Stimulated activated naive B cell treated with anti-CD40 and anti-IgM and Interleukin-4, amounts not matched to agents 10 μg/mL and 1 μg/mL and 100 μg/mL, for 72 hours (primary cell): ENCODE measurements around the gene TEX22.

Experiments used
- ATAC-seq, 2 donors: fragments of 150-1000 bp; cut with Tn5 transposase; replicated peaks; 2 replicates each; pipeline ENCODE4 v1.10.0; 2021; ENCODE audit warnings: moderate library complexity in 1 of 2
- DNase-seq: peaks from one replicate; pipeline ENCODE4 v3.0.0; 2021
- H3K27ac Mint-ChIP-seq: one replicate; pipeline ENCODE4 v1.8.0; 2022; ENCODE audit warnings: mild to moderate bottlenecking, mixed read lengths
- H3K27me3 Mint-ChIP-seq, 2 donors: one replicate each; pipeline ENCODE4 v1.8.0; 2022; ENCODE audit warnings: mixed read lengths in 2 of 2
- H3K36me3 Mint-ChIP-seq, 2 donors: one replicate each; pipeline ENCODE4 v1.8.0; 2022; ENCODE audit warnings: mixed read lengths in 2 of 2, mild to moderate bottlenecking in 1 of 2
- H3K4me1 Mint-ChIP-seq, 2 donors: one replicate each; pipeline ENCODE4 v1.8.0; 2022; ENCODE audit warnings: mixed read lengths in 2 of 2, mild to moderate bottlenecking in 1 of 2
- H3K4me3 Mint-ChIP-seq, 2 donors: one replicate each; pipeline ENCODE4 v1.8.0; 2022; ENCODE audit warnings: mild to moderate bottlenecking in 2 of 2, mixed read lengths in 2 of 2, moderate library complexity in 1 of 2
- H3K9me3 Mint-ChIP-seq, 2 donors: one replicate each; pipeline ENCODE4 v1.8.0; 2022; ENCODE audit warnings: mixed read lengths in 2 of 2, mild to moderate bottlenecking in 1 of 2

Gene TEX22

GRCh38 chr14:105421723-105422615, 23.6 kb downstream of the TEX22 start:
- peak overlapping the region; percentile 92 to 95 for H3K4me3 Mint-ChIP-seq
- no peak for DNase-seq
- peak; percentile 23 to 25 for ATAC-seq
- H3K36me3 Mint-ChIP-seq: peaks cover 25 to 34% of the 10 kb centered on the region in 2 donors
- H3K4me1 Mint-ChIP-seq: peaks cover 25 to 44% of the 10 kb centered on the region in 2 donors
- no peaks in the 10 kb centered on the region for H3K27me3 Mint-ChIP-seq
- H3K9me3 Mint-ChIP-seq: no peaks in the 10 kb centered on the region
- H3K27ac Mint-ChIP-seq: peak overlapping the region; percentile 85

- Mint-ChIP-seq H3K4me1 (peaks cover 28 to 48% of the 10 kb centered on the region in 2 donors), H3K4me3 (peak overlapping the region in 1 of 2 donors; percentile 25), H3K9me3 (no peaks in the 10 kb centered on the region), H3K27me3 (no peaks in the 10 kb centered on the region), H3K27ac (no peak overlapping the region), H3K36me3 (peaks cover 31 to 40% of the 10 kb centered on the region in 2 donors)
- ATAC-seq: no peak
- DNase-seq: no peak
Measured at GRCh38 chr14:105422695-105423487, 24.6 kb downstream of the TEX22 start.

- ATAC-seq: no peak
- DNase-seq: no peak
- H3K4me3 Mint-ChIP-seq: no peak overlapping the region
Measured at GRCh38 chr14:105423488-105424195, 25.3 kb downstream of the TEX22 start.

GRCh38 chr14:105424861-105425260, 26.5 kb downstream of the TEX22 start:
- no peak for ATAC-seq
- H3K4me3 Mint-ChIP-seq: no peak overlapping the region
- no peak overlapping the region for H3K27ac Mint-ChIP-seq
- peaks cover 23 to 43% of the 10 kb centered on the region in 2 donors for H3K4me1 Mint-ChIP-seq
- peaks cover 33 to 47% of the 10 kb centered on the region in 2 donors for H3K36me3 Mint-ChIP-seq
- H3K9me3 Mint-ChIP-seq: no peaks in the 10 kb centered on the region
- no peak for DNase-seq
- H3K27me3 Mint-ChIP-seq: no peaks in the 10 kb centered on the region

More at GRCh38 chr14:105423488-105424195, 25.3 kb downstream of the TEX22 start:
- Mint-ChIP-seq H3K4me1 (peaks cover 26 to 48% of the 10 kb centered on the region in 2 donors), H3K36me3 (peaks cover 31 to 47% of the 10 kb centered on the region in 2 donors), H3K27me3 (no peaks in the 10 kb centered on the region), H3K9me3 (no peaks in the 10 kb centered on the region), H3K27ac (peak overlapping the region; percentile 31)

DNA sequence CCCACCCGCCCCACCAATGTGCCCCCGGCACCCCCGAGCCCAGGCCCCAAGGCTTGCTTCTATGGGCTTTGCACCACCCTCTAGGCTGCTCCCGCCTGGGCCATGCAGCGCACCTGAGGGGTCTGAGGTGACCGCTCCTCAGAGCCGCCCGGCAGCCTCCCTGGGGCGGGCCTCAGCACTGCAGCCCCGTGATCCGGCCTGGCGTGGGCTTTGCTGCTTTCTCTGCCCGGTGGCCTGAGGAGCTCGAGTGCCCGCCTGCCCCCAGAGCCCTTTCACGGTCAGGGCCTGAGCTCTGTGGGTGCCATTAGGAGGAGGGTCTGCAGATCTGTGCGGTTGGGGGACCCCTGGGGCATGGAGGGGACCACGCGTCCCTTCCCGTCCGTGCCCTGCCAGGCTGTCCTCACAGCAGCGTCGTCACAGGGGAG, 27.5 kb downstream of the TEX22 start:
- H3K27me3 Mint-ChIP-seq: no peaks in the 10 kb centered on the region
- ATAC-seq: no peak
- H3K36me3 Mint-ChIP-seq: peaks cover 38 to 54% of the 10 kb centered on the region in 2 donors
- DNase-seq: no peak
- no peak overlapping the region for H3K4me3 Mint-ChIP-seq
- peaks cover 22 to 38% of the 10 kb centered on the region in 2 donors for H3K4me1 Mint-ChIP-seq
- peaks cover 0 to 1% of the 10 kb centered on the region in 2 donors for H3K9me3 Mint-ChIP-seq
- no peak overlapping the region for H3K27ac Mint-ChIP-seq

DNA sequence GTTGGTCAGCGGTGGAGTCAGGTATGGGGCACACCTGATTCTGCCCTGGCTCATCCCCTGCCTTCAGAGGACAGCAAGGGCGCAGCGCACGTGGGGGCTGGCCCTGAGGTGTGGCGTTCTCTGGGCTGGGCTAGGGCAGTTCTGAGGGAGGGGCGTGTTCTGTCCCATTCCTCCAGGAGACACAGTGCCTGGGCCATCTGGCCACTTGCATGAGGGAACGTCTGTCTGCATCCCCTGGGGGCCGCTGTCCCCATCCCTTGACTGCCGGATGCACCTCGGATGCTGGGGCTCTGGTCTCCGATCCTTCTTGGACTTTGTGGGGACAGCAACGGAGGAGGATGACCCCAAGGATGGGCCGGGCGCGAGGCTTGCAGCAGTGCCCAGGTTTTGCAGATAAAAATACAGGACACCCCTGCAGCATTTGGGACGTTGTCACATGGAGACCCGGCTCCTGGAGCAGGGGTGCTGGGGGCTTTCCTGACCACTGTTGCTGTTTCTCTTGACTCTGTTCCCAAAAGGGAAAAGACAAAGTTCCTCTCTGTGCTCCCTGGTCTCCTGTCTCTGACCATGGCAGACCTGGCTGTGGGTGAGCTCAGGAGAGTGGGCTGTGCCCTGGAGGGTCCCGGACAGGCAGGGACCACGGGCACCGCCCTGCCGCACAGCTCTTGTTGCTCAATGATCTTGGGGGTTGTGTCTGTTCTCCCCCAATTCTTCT, 28.2 kb downstream of the TEX22 start:
- H3K4me1 Mint-ChIP-seq: peaks cover 15 to 34% of the 10 kb centered on the region in 2 donors
- DNase-seq (no peak), ATAC-seq (no peak)
- H3K36me3 Mint-ChIP-seq: peaks cover 44 to 59% of the 10 kb centered on the region in 2 donors
- no peak overlapping the region for H3K27ac Mint-ChIP-seq
- H3K9me3 Mint-ChIP-seq: peaks cover 0 to 1% of the 10 kb centered on the region in 2 donors
- no peaks in the 10 kb centered on the region for H3K27me3 Mint-ChIP-seq
- H3K4me3 Mint-ChIP-seq: no peak overlapping the region

GRCh38 chr14:105427412-105427811, 29.1 kb downstream of the TEX22 start:
- ATAC-seq: no peak
- peaks cover 7 to 25% of the 10 kb centered on the region in 2 donors for H3K4me1 Mint-ChIP-seq
- DNase-seq: no peak
- no peaks in the 10 kb centered on the region for H3K27me3 Mint-ChIP-seq
- no peak overlapping the region for H3K27ac Mint-ChIP-seq
- peaks cover 41 to 51% of the 10 kb centered on the region in 2 donors for H3K36me3 Mint-ChIP-seq
- no peak overlapping the region for H3K4me3 Mint-ChIP-seq
- peaks cover 0 to 1% of the 10 kb centered on the region in 2 donors for H3K9me3 Mint-ChIP-seq

- no peak overlapping the region for H3K4me3 Mint-ChIP-seq
- H3K4me1 Mint-ChIP-seq: peaks cover 6 to 20% of the 10 kb centered on the region in 2 donors
- peak overlapping the region; percentile 47 for H3K27ac Mint-ChIP-seq
- no peak for ATAC-seq
- H3K36me3 Mint-ChIP-seq: peaks cover 39 to 50% of the 10 kb centered on the region in 2 donors
- H3K27me3 Mint-ChIP-seq: no peaks in the 10 kb centered on the region
- peaks cover 0 to 1% of the 10 kb centered on the region in 2 donors for H3K9me3 Mint-ChIP-seq
- DNase-seq: no peak
Measured at GRCh38 chr14:105427936-105428485, 29.7 kb downstream of the TEX22 start.

GRCh38 chr14:105430042-105430441, 31.7 kb downstream of the TEX22 start:
- Mint-ChIP-seq H3K4me3 (no peak overlapping the region), H3K36me3 (peaks cover 36 to 53% of the 10 kb centered on the region in 2 donors), H3K27ac (no peak overlapping the region), H3K9me3 (peaks cover 0 to 1% of the 10 kb centered on the region in 2 donors), H3K4me1 (peaks cover 11 to 25% of the 10 kb centered on the region in 2 donors), H3K27me3 (no peaks in the 10 kb centered on the region)
- DNase-seq: no peak
- no peak for ATAC-seq

DNA sequence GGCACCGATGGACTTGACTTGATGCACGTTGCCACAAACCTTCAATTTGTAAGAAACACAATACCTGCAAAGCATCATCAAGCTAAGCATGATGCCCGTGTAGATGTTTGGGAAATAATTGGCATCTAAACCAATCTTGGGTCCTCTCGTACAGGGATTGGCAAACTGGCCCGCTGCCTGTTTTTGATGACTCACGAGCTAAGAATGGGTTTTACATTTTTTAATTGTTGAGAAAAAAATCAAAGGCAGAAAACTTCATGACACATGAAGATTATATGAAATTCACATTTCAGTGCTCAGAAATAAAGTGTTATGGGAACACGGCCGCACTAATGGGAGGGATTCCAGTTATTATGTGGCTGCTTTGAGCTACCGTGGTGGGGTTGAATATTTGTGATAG, 32.2 kb downstream of the TEX22 start:
- Mint-ChIP-seq H3K27me3 (no peaks in the 10 kb centered on the region), H3K27ac (no peak overlapping the region), H3K4me3 (no peak overlapping the region), H3K36me3 (peaks cover 33 to 51% of the 10 kb centered on the region in 2 donors), H3K9me3 (peaks cover 0 to 1% of the 10 kb centered on the region in 2 donors), H3K4me1 (peaks cover 14 to 30% of the 10 kb centered on the region in 2 donors)
- no peak for ATAC-seq
- no peak for DNase-seq

DNA sequence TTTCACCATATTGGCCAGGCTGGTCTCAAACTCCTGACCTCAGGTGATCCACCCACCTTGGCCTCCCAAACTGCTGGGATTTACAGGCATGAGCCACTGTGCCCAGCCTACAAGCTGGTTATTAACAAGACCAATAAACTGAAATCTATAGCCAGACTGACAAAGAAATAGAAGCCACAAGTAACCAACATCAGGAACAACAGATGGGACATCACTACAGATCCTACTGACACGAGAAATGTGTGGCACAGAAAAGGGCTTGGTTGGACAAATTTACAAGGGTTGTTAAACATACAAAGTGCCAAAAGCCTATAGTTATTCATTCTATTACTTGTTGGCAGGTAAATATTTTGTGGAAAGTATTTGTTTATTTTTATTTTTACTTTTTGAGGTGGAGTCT, 32.9 kb downstream of the TEX22 start:
- no peak overlapping the region for H3K4me3 Mint-ChIP-seq

GRCh38 chr14:105432657-105433056, 34.3 kb downstream of the TEX22 start:
- peaks cover 0 to 1% of the 10 kb centered on the region in 2 donors for H3K9me3 Mint-ChIP-seq
- H3K27ac Mint-ChIP-seq: no peak overlapping the region
- H3K4me3 Mint-ChIP-seq: no peak overlapping the region
- H3K36me3 Mint-ChIP-seq: peaks cover 26 to 48% of the 10 kb centered on the region in 2 donors
- DNase-seq (no peak), ATAC-seq (no peak)
- peaks cover 15 to 31% of the 10 kb centered on the region in 2 donors for H3K4me1 Mint-ChIP-seq
- no peaks in the 10 kb centered on the region for H3K27me3 Mint-ChIP-seq

More for the DNA sequence above, 32.9 kb downstream of the TEX22 start:
- Mint-ChIP-seq H3K27ac (no peak overlapping the region), H3K27me3 (no peaks in the 10 kb centered on the region), H3K4me1 (peaks cover 18 to 37% of the 10 kb centered on the region in 2 donors), H3K9me3 (peaks cover 0 to 1% of the 10 kb centered on the region in 2 donors), H3K36me3 (peaks cover 34 to 54% of the 10 kb centered on the region in 2 donors)
- DNase-seq (no peak), ATAC-seq (no peak)

DNA sequence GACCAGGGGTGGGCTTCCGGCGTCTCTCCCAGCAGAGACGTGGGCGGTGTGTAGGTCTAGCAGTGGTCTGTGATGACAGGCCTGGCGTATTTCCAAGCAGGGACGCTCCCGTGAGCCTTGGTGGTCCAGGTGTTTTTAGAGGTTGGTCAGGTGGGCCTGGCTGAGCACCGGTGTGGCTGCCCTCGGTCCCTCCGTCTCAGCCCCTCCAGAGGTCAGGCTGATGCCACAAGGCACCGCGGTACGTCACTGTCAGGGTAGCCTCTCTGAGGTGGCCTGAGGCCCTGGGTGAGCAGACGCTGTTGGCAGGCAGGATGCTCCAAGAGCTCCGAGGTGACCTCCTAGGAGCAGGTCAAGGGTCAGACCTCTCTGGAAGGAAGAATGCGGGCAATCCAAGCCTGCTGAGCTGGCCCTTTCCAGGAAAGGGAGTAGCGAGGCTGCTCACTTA, 34.8 kb downstream of the TEX22 start:
- DNase-seq: no peak
- Mint-ChIP-seq H3K4me1 (peaks cover 15 to 29% of the 10 kb centered on the region in 2 donors), H3K9me3 (peaks cover 0 to 1% of the 10 kb centered on the region in 2 donors), H3K27me3 (no peaks in the 10 kb centered on the region), H3K27ac (no peak overlapping the region), H3K4me3 (no peak overlapping the region), H3K36me3 (peaks cover 29 to 45% of the 10 kb centered on the region in 2 donors)
- no peak for ATAC-seq
